ENCODE data around the gene STX1B. TPM values are rescaled to one million over a fixed set of nuclear protein-coding genes. Genes with fewer than 3 reads are reported as not detected.

Gene STX1B
- total RNA-seq, 1 donor from 2014 or later: 11.4 TPM

GRCh38 chr16:30997725-30998711 lies 12.4 kb downstream of the STX1B start:
- DNase-seq (ENCODE audit: low spot score in 2 of 2) (no peak), FAIRE-seq (no peak)

GRCh38 chr16:30996985-30997724 lies 13.3 kb downstream of the STX1B start:
- DNase-seq (ENCODE audit: low spot score in 2 of 2) (peak; percentile 78 to 89), FAIRE-seq (no peak)

GRCh38 chr16:30996324-30996984 lies 14.0 kb downstream of the STX1B start:
- FAIRE-seq: no peak
- DNase-seq (ENCODE audit: low spot score in 2 of 2): no peak

DNA sequence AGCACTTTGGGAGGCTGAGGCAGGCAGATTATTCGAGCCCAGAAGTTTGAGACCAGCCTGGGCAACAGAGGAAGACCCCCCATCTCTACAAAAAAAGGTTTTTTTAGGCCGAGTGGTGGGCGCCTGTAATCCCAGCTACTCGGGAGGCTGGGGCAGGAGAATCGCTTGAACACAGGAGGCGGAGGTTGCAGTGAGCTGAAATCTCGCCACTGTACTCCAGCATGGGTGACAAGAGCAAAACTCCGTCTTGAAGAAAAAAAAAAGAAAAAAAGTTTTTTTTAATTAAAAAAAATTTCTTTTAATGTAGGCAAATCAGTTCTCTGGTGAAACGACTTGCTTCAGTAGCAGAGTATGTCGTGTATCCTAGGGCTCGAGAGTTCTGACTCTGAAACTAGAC lies 14.5 kb downstream of the STX1B start:
- FAIRE-seq: no peak
- DNase-seq (ENCODE audit: low spot score in 2 of 2): no peak

- DNase-seq (ENCODE audit: low spot score in 2 of 2) (no peak), FAIRE-seq (no peak)
Measured at GRCh38 chr16:30992931-30993816, 17.3 kb downstream of the STX1B start.

DNA sequence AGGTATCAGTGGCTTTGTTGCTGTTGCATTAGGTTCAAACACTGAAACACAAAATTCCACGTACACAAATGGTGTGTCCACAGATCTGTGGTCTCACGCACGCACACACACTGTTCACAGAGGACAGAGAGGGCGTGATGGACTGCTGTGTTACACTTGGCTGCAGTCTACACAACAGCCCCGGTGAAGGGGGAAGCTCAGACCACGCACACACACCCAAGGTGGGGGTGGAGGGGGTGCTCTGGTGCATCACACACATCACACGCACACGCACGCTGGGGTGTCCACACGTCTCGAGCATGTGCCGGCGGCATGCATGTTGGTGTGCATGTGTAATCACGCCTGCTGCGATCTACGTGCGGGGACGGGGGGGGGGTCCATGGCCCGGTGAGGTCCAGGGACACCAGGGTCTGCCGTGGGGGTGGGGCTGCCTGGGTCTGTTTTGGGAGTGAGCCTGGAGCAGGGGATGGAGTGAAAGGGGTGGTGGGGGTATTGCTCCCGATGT lies 18.1 kb downstream of the STX1B start:
- FAIRE-seq: no peak
- DNase-seq (ENCODE audit: low spot score in 2 of 2): no peak

DNA sequence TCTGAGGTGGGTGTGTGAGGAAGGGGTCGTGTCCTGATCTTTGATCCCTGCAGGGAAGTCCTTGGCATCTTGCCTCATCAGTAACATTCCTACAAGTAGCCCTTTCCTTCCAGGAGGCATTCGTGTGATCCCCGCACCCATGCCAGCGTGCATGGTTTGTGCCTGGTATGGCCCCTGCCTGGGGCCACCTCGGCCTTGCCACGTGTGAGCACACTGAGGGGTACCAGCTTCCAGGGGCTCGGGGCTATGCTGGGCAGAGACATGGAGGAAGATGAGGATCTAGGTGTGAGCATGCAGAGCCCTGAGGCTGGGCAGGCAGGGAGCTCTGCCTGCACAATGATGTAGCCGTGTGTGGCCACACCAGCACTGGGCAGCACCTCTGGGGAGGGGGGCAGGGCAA lies 19.4 kb downstream of the STX1B start:
- no peak for DNase-seq (ENCODE audit: low spot score in 2 of 2)
- FAIRE-seq: no peak

DNA sequence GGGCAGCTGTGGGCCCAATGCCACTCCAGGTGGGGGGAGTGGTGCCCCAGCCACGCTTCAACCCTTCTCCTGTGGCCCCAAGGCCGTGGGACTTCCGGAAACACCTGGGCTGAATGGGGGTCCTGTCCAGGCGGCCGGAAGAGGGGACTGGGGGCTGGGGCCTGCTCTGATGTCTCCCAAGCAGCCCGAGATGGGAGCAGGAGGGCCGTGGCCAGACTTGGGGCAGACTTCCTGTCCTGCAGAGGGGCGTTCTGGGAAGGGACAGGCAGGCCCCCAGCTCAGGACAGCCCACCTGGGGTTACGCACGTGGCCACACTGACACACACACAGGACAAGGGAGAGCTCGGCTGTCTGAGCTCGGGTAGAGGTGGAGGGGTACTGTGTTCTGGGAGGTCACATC lies 20.3 kb downstream of the STX1B start:
- FAIRE-seq (no peak), DNase-seq (ENCODE audit: low spot score in 2 of 2) (no peak)

- no peak for FAIRE-seq
- no peak for DNase-seq (ENCODE audit: low spot score in 2 of 2)
Measured at GRCh38 chr16:30989469-30990047, 20.9 kb downstream of the STX1B start.

GRCh38 chr16:30987581-30988190 lies 22.8 kb downstream of the STX1B start:
- DNase-seq (ENCODE audit: low spot score in 2 of 2): no peak
- FAIRE-seq: no peak

GRCh38 chr16:30986129-30986991 lies 24.1 kb downstream of the STX1B start:
- no peak for DNase-seq (ENCODE audit: low spot score in 2 of 2)
- no peak for FAIRE-seq

GRCh38 chr16:30985401-30986128 lies 24.9 kb downstream of the STX1B start:
- DNase-seq (ENCODE audit: low spot score in 2 of 2) (no peak), FAIRE-seq (no peak)

GRCh38 chr16:30984669-30985400 lies 25.6 kb downstream of the STX1B start, which contains the start of gene HSD3B7:
Gene HSD3B7 (plus strand): TSS chr16:30985207. CDS start chr16:30985659, 452 bp downstream.
- DNase-seq (ENCODE audit: low spot score in 2 of 2) (peak; percentile 88 to 97), FAIRE-seq (no peak)

DNA sequence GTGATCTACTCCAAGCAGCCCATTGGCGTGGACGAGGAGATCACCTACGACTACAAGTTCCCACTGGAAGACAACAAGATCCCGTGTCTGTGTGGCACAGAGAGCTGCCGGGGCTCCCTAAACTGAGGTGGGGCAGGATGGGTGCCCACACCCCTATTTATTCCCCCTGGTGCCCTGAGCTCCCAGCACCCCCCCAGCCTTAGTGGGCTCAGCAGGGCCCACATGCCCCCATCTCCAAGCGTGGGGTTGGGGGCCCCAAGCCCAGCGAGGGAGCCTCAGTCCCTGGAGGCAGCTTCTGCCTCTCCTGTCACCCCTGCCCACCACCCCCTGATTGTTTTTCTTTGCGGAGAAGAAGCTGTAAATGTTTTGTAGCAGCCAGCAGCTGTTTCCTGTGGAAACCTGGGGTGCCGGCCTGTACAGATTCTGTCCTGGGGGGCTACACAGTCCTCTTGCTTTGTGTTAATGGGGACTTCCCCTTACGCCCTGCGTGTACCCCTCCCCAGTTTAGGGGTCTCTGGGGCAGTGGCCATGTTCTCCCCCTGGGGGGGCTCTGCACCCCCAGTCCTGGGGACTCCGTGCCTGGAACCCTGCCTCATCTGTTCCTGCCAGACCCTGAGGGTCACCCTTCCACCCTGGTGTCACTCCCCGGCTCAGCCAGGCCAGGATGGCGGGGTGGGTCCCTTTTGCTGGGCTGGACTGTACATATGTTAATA lies 26.4 kb downstream of the STX1B start:
- FAIRE-seq (no peak), DNase-seq (ENCODE audit: low spot score in 2 of 2) (no peak)

DNA sequence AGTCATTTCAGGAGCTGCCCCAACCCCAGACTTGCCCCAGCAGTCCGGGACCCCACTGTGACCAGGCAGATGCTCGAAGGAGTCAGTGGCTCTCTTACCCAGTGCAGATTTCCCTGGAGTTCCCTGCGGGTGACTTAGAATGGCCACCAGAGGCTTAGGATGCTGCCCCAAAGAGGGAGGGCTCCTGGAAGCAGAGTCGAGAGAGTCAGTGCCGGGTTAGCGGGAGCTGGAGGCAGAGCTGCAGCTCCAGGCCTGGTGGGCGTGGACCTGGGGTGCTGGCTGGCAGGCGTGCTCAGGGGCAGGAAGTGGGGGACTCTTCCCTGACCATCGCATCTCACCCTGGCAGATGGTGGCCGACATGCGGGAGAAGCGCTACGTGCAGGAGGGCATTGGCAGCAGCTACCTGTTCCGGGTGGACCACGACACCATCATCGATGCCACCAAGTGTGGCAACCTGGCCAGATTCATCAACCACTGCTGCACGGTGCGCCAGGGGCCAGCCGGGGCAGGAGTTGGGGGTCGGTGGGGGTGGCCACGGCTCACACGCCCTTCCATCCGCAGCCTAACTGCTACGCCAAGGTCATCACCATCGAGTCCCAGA lies 27.0 kb downstream of the STX1B start:
- DNase-seq (ENCODE audit: low spot score in 2 of 2) (no peak), FAIRE-seq (no peak)
